Neural progenitor cell (in vitro differentiated cells): ENCODE measurements around the gene OR4D9. TPM values are rescaled to one million over a fixed set of nuclear protein-coding genes. Genes with fewer than 3 reads are reported as not detected.

Source experiments
- DNase-seq: peaks from one replicate; pipeline ENCODE4 v3.0.0-alpha.2; 2016; ENCODE audit warnings: low spot score
- H2AFZ ChIP-seq: fragments of 200-600 bp; sonication (generic); replicated peaks from 2 replicates; pipeline ENCODE4 v1.6.1; 2016; ENCODE audit warnings: antibody characterized with exemption
- H3F3A ChIP-seq: fragments of 200-600 bp; sonication (generic); 2 replicates; pipeline ENCODE4 v1.6.1; 2016; ENCODE audit warnings: antibody characterized with exemption, low read depth
- H3K27ac ChIP-seq: fragments of 200-600 bp; sonication (generic); 2 replicates; pipeline ENCODE4 v1.5.1; 2016; ENCODE audit warnings: mild to moderate bottlenecking
- H3K27me3 ChIP-seq: fragments of 200-600 bp; sonication (generic); 2 replicates; pipeline ENCODE4 v1.6.1; 2016; ENCODE audit warnings: mild to moderate bottlenecking, moderate library complexity
- H3K36me3 ChIP-seq: fragments of 200-600 bp; sonication (generic); 2 replicates; pipeline ENCODE4 v1.5.1; 2016
- H3K4me1 ChIP-seq: fragments of 200-600 bp; sonication (generic); 2 replicates; pipeline ENCODE4 v1.6.1; 2016; ENCODE audit warnings: mixed run types
- H3K4me2 ChIP-seq: fragments of 200-600 bp; sonication (generic); 2 replicates; pipeline ENCODE4 v1.6.1; 2016
- H3K4me3 ChIP-seq: fragments of 200-600 bp; sonication (generic); 2 replicates; pipeline ENCODE4 v1.5.1; 2016
- H3K79me2 ChIP-seq: fragments of 200-600 bp; sonication (generic); 2 replicates; pipeline ENCODE4 v1.6.1; 2016; ENCODE audit warnings: low read depth
- H3K9ac ChIP-seq: fragments of 200-600 bp; sonication (generic); 2 replicates; pipeline ENCODE4 v1.6.1; 2016
- H3K9me3 ChIP-seq: fragments of 200-600 bp; sonication (generic); 2 replicates; pipeline ENCODE4 v1.5.1; 2016; ENCODE audit warnings: low read depth
- H4K20me1 ChIP-seq: fragments of 200-600 bp; sonication (generic); 2 replicates; pipeline ENCODE4 v1.6.1; 2016; ENCODE audit warnings: low read depth
- H3K27ac Mint-ChIP-seq: 3 replicates; pipeline ENCODE4 v1.8.0; 2021; ENCODE audit warnings: mixed read lengths
- H3K27me3 Mint-ChIP-seq: 2 replicates; pipeline ENCODE4 v1.8.0; 2022; ENCODE audit warnings: low read depth, mild to moderate bottlenecking, inconsistent platforms, moderate library complexity, mixed read lengths; ENCODE audit not compliant: insufficient read depth
- H3K36me3 Mint-ChIP-seq: 3 replicates; pipeline ENCODE4 v1.8.0; 2021; ENCODE audit warnings: mixed read lengths
- H3K4me1 Mint-ChIP-seq: 3 replicates; pipeline ENCODE4 v1.8.0; 2021; ENCODE audit warnings: mixed read lengths
- H3K4me3 Mint-ChIP-seq: 3 replicates; pipeline ENCODE4 v1.8.0; 2021; ENCODE audit warnings: mild to moderate bottlenecking, moderate library complexity, mixed read lengths
- H3K9me3 Mint-ChIP-seq: 3 replicates; pipeline ENCODE4 v1.8.0; 2020; ENCODE audit warnings: mixed read lengths
- CTCF ChIP-seq: fragments of 200-600 bp; sonication (generic); IDR thresholded peaks from 2 replicates; pipeline ENCODE4 v1.5.1; 2017; ENCODE audit warnings: antibody characterized with exemption, mild to moderate bottlenecking
- EZH2 ChIP-seq: fragments of 200-600 bp; sonication (generic); IDR thresholded peaks from 2 replicates; pipeline ENCODE4 v1.6.1; 2017; ENCODE audit warnings: antibody characterized with exemption, mild to moderate bottlenecking, moderate library complexity
- EZH2phosphoT487 ChIP-seq: fragments of 200-600 bp; sonication (generic); IDR thresholded peaks from 2 replicates; pipeline ENCODE4 v1.6.1; 2017; ENCODE audit warnings: antibody characterized with exemption
- total RNA-seq: library from RNA; depleted of rRNA; stranded (reverse); fragments of >200 nt; gene quantifications from 2 replicates; pipeline ENCODE4 v1.2.3, GENCODE V29; 2015; ENCODE audit warnings: low replicate concordance

OR4D9 gene
- total RNA-seq, 1 donor from 2014 or later = not detected

GRCh38 chr11:59562292-59562691 lies 51.0 kb downstream of the OR4D9 start:
- H3K9me3 ChIP-seq = no peaks in the 10 kb centered on the region
- H3K9ac ChIP-seq = no peak overlapping the region
- no peak overlapping the region for H3K4me2 ChIP-seq
- peaks cover 58% of the 10 kb centered on the region for H3F3A ChIP-seq
- DNase-seq = no peak
- Mint-ChIP-seq H3K36me3 (peaks cover 3% of the 10 kb centered on the region), H3K4me1 (peaks cover 29% of the 10 kb centered on the region), H3K27ac (no peak overlapping the region), H3K27me3 (peaks cover 37% of the 10 kb centered on the region), H3K9me3 (peaks cover 8% of the 10 kb centered on the region), H3K4me3 (peak overlapping the region; percentile 58)
- H3K4me3 ChIP-seq = no peak overlapping the region
- H2AFZ ChIP-seq = no peak overlapping the region
- H4K20me1 ChIP-seq = no peaks in the 10 kb centered on the region
- no peaks in the 10 kb centered on the region for H3K36me3 ChIP-seq
- H3K79me2 ChIP-seq = no peaks in the 10 kb centered on the region
- TF ChIP-seq EZH2 = no peak
- TF ChIP-seq CTCF = no peak
- no peak for TF ChIP-seq EZH2phosphoT487
- no peaks in the 10 kb centered on the region for H3K4me1 ChIP-seq
- no peaks in the 10 kb centered on the region for H3K27me3 ChIP-seq
- H3K27ac ChIP-seq = no peak overlapping the region

Other genes starting within 250 kb of the OR4D9 start
- not detected in 2 replicates for gene OR5AN1, start 152.6 kb upstream of the OR4D9 start, total RNA-seq
- gene OR5A2, start 85.1 kb upstream of the OR4D9 start, total RNA-seq = not detected in 2 replicates
- 0.02 and 0.06 TPM in 2 replicates for gene OR5A1, start 75.1 kb upstream of the OR4D9 start, total RNA-seq
- not detected in 2 replicates for gene OR4D6, start 54.6 kb upstream of the OR4D9 start, total RNA-seq
- gene OR4D10, start 38.2 kb upstream of the OR4D9 start, total RNA-seq = not detected in 2 replicates
- not detected in 2 replicates for gene OR4D11, start 8.0 kb upstream of the OR4D9 start, total RNA-seq
- 20.1 and 22.7 TPM in 2 replicates for gene OSBP, start 104.2 kb downstream of the OR4D9 start, total RNA-seq
- gene PATL1, start 157.5 kb downstream of the OR4D9 start, total RNA-seq = 15.3 and 16.0 TPM in 2 replicates
- not detected in 2 replicates for gene OR10V1, start 202.3 kb downstream of the OR4D9 start, total RNA-seq
- 34.8 and 52.4 TPM in 2 replicates for gene STX3, start 243.8 kb downstream of the OR4D9 start, total RNA-seq